Smooth muscle cell (in vitro differentiated cells): Measurements from ENCODE around the gene PTPN7. TPM values are rescaled to one million over a fixed set of nuclear protein-coding genes. Genes with fewer than 3 reads are reported as not detected.

ENCODE experiments used
- DNase-seq: peaks from one replicate; lab custom pipeline; 2025; ENCODE audit not compliant: unreplicated experiment; lab: John Stamatoyannopoulos, UW
- H2AFZ ChIP-seq: fragments of 200-600 bp; sonication (generic); 2 replicates; pipeline ENCODE4 v1.6.0; 2016; ENCODE audit warnings: antibody characterized with exemption, low read depth, mild to moderate bottlenecking
- H3F3A ChIP-seq: fragments of 200-600 bp; sonication (generic); 2 replicates; pipeline ENCODE4 v1.6.0; 2017; ENCODE audit warnings: antibody characterized with exemption, low read depth
- H3K27ac ChIP-seq: fragments of 200-600 bp; sonication (generic); 2 replicates; pipeline ENCODE4 v1.5.1; 2016; ENCODE audit warnings: low read depth, mild to moderate bottlenecking
- H3K27me3 ChIP-seq: fragments of 200-600 bp; sonication (generic); 2 replicates; pipeline ENCODE4 v1.6.1; 2016; ENCODE audit warnings: low read depth, mild to moderate bottlenecking
- H3K36me3 ChIP-seq: fragments of 200-600 bp; sonication (generic); 2 replicates; pipeline ENCODE4 v1.5.1; 2016; ENCODE audit warnings: low read depth
- H3K4me1 ChIP-seq: fragments of 200-600 bp; sonication (generic); 2 replicates; pipeline ENCODE4 v1.5.1; 2016; ENCODE audit warnings: low read depth
- H3K4me2 ChIP-seq: fragments of 200-600 bp; sonication (generic); 2 replicates; pipeline ENCODE4 v1.6.0; 2016; ENCODE audit warnings: mild to moderate bottlenecking
- H3K4me3 ChIP-seq: fragments of 200-600 bp; sonication (generic); 2 replicates; pipeline ENCODE4 v1.5.1; 2016; ENCODE audit warnings: mild to moderate bottlenecking
- H3K79me2 ChIP-seq: fragments of 200-600 bp; sonication (generic); 2 replicates; pipeline ENCODE4 v1.6.0; 2016; ENCODE audit warnings: low read depth, mild to moderate bottlenecking
- H3K9ac ChIP-seq: fragments of 200-600 bp; sonication (generic); 2 replicates; pipeline ENCODE4 v1.6.0; 2016; ENCODE audit warnings: low read depth
- H3K9me3 ChIP-seq: fragments of 200-600 bp; sonication (generic); replicated peaks from 2 replicates; pipeline ENCODE4 v1.5.1; 2016; ENCODE audit warnings: low read depth
- H4K20me1 ChIP-seq: fragments of 200-600 bp; sonication (generic); 2 replicates; pipeline ENCODE4 v1.6.0; 2016; ENCODE audit warnings: low read depth
- CTCF ChIP-seq: fragments of 200-600 bp; sonication (generic); IDR thresholded peaks from 2 replicates; pipeline ENCODE4 v1.5.1; 2017; ENCODE audit warnings: borderline replicate concordance, mild to moderate bottlenecking, antibody characterized with exemption; ENCODE audit not compliant: insufficient read depth, poor library complexity, severe bottlenecking
- WGBS: methylation state at CpG from one replicate; pipeline ENCODE4 v1.1.7; 2016; ENCODE audit warnings: low lambda C conversion rate; 5-methylcytosine and 5-hydroxymethylcytosine counted together
- polyA plus RNA-seq: library from polyadenylated mRNA; unstranded; fragments of >200 nt; fragmentation: Nextera tagmentation; extraction: Ambion mirVana; gene quantifications from 2 replicates; pipeline ENCODE4 v1.2.1, GENCODE V29; 2016
- total RNA-seq: library from RNA; depleted of rRNA; stranded (reverse); fragments of >200 nt; gene quantifications from 2 replicates; pipeline ENCODE4 v1.2.3, GENCODE V29; 2014

The PTPN7 gene
- total and polyA plus RNA-seq, 2 experiments from 2014 or later = not detected

- no peak for DNase-seq
These were observed 30.7 kb downstream of the PTPN7 start for GRCh38 chr1:202129453-202130296.

GRCh38 chr1:202127836-202128622 lies 32.4 kb downstream of the PTPN7 start:
- Histone ChIP-seq H4K20me1 (no peaks in the 10 kb centered on the region), H3F3A (no peaks in the 10 kb centered on the region), H3K27me3 (no peaks in the 10 kb centered on the region), H3K79me2 (no peaks in the 10 kb centered on the region), H2AFZ (no peak overlapping the region), H3K9ac (no peak overlapping the region), H3K4me3 (no peak overlapping the region), H3K9me3 (no peaks in the 10 kb centered on the region), H3K36me3 (no peaks in the 10 kb centered on the region), H3K27ac (no peak overlapping the region), H3K4me1 (no peaks in the 10 kb centered on the region), H3K4me2 (no peak overlapping the region)
- no peak for TF ChIP-seq CTCF
- whole genome bisulfite sequencing = 99% methylated on average over 24 of the region's 26 CpGs
- no peak for DNase-seq

More at GRCh38 chr1:202129453-202130296, 30.7 kb downstream of the PTPN7 start:
- H3K4me1 ChIP-seq = no peaks in the 10 kb centered on the region
- H3K27me3 ChIP-seq = no peaks in the 10 kb centered on the region
- H2AFZ ChIP-seq = no peak overlapping the region
- TF ChIP-seq CTCF = no peak
- no peak overlapping the region for H3K4me2 ChIP-seq
- H3K36me3 ChIP-seq = no peaks in the 10 kb centered on the region
- H3K4me3 ChIP-seq = no peak overlapping the region
- WGBS = 91% methylated on average over 8 of the region's 8 CpGs
- H3K9me3 ChIP-seq = no peaks in the 10 kb centered on the region
- no peak overlapping the region for H3K27ac ChIP-seq
- H3F3A ChIP-seq = no peaks in the 10 kb centered on the region
- no peak overlapping the region for H3K9ac ChIP-seq
- peaks cover 8% of the 10 kb centered on the region for H4K20me1 ChIP-seq
- no peaks in the 10 kb centered on the region for H3K79me2 ChIP-seq

- Histone ChIP-seq H4K20me1 (no peaks in the 10 kb centered on the region), H3F3A (no peaks in the 10 kb centered on the region), H3K4me1 (no peaks in the 10 kb centered on the region), H3K27me3 (no peaks in the 10 kb centered on the region), H3K4me3 (no peak overlapping the region), H3K9ac (no peak overlapping the region), H3K27ac (no peak overlapping the region), H3K36me3 (no peaks in the 10 kb centered on the region), H3K9me3 (no peaks in the 10 kb centered on the region), H2AFZ (no peak overlapping the region), H3K4me2 (no peak overlapping the region), H3K79me2 (no peaks in the 10 kb centered on the region)
- TF ChIP-seq CTCF = no peak
- 97% methylated on average over 6 of the region's 6 CpGs for WGBS
- DNase-seq = no peak
These were observed 33.3 kb downstream of the PTPN7 start for GRCh38 chr1:202127061-202127460.
